Stimulated activated CD8-positive, alpha-beta memory T cell treated with anti-CD3 and anti-CD28 coated beads, Interleukin-4, amount 100 ng/mL, for 48 hours (primary cell): Measurements from ENCODE around the gene PCGF3.

Experiments
- DNase-seq: peaks from one replicate; pipeline ENCODE4 v3.0.0-alpha.2; 2020

PCGF3 gene

DNA sequence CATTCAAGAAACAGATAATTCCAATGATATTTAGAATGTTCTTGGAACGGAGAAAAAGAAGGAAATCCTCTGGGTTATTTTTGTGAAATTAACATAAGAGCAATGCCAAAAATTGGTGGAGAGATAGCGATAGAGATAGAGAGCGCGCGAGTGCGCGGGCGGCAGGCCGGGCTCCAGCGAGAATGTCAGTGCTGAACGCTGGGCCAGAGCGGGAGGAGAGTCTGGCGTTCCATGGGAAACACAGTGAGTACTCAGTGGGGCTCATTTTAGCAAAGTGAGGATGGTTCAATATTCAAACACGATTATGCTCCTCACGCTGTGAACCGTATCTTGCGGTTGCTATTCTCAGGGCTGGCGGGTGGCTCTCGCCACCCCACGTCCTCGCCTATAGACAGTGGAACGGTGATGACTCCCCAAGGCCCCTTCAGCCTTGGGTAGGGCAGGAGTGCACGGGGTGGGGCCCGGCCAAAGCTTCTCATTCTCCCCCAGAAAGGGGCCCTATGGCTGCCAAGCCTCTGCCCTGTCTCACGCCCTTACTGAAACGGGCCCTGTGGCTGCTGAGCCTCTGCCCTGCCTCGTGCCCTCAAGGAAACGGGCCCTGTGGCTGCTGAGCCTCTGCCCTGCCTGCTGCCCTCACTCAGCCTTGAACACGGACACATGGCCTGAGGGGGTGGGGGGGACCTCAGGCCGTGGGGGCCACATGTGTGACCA, 103.4 kb downstream of the PCGF3 start:
- DNase-seq: no peak

DNA sequence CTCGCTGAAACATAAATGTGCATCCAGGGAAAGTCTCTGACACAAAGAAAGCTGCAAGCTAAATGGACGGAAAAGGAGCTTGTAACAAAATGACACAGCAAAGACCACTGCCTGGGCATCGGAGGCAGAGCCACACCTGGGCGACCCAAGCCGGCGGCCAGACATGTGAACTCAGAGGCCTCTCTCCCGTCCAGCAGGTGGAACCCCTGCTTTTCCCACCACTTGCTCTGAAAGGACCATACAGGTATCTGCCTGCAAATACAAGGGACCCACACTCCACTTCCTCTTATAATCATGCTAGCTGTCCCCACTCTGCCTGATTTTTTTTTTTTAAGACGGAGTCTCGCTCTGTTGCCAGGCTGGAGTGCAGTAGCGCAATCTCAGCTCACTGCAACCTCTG, 108.3 kb downstream of the PCGF3 start:
- DNase-seq: no peak

DNA sequence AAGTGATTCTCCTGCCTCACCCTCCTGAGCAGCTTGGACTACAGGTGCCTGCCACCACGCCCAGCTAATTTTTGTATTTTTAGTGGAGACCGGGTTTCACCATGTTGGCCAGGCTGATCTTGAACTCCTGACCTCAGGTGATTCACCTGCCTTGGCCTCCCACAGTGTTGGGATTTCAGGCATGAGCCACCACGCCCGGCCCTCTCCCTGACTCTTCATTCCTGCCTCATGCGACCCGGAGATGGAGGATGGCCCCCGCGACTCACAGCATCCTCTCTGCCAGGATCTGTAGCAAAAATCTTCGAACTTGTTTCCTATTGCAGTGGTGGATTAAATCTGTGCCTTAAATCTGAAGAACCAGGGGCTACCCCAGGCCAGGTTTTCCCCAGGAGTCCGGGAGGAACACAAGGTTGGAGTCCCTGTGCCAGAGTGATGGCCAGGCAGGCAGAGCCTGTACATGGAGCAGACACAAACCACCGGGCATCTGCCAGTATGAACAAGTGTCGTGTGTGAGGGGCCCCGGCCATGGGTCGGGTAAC, 108.7 kb downstream of the PCGF3 start:
- no peak for DNase-seq

DNA sequence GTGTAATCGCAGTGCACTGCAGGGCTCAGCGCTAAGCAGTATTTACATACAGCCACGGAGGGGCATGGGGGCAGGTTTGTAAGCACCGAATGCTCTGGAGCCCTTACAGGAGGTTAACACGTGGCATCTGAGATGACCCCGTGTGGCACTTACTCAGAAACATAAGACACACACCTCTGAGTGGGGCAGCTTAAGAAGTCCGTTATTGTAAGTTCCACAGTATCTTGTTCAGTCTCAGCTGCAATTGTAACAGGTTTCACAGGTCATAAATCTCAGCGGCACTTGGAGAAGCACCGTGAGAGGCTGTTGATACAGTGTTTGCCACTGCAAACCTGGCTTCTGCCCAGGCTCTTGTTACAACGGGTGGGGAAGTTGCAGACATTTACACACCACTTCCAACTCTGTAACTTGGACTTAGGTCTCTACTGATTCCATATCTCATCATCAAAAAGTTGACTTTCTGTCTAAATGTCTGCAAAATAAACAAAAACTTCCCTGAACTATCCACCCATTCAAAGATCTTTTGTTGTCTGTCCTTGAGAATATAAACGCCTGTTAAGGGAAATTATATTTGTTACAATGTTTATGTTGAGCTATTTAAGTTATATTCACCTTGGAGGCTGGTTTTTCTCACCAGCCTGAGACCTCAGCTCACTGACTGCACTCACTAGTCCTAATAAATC, 110.0 kb downstream of the PCGF3 start:
- no peak for DNase-seq

DNA sequence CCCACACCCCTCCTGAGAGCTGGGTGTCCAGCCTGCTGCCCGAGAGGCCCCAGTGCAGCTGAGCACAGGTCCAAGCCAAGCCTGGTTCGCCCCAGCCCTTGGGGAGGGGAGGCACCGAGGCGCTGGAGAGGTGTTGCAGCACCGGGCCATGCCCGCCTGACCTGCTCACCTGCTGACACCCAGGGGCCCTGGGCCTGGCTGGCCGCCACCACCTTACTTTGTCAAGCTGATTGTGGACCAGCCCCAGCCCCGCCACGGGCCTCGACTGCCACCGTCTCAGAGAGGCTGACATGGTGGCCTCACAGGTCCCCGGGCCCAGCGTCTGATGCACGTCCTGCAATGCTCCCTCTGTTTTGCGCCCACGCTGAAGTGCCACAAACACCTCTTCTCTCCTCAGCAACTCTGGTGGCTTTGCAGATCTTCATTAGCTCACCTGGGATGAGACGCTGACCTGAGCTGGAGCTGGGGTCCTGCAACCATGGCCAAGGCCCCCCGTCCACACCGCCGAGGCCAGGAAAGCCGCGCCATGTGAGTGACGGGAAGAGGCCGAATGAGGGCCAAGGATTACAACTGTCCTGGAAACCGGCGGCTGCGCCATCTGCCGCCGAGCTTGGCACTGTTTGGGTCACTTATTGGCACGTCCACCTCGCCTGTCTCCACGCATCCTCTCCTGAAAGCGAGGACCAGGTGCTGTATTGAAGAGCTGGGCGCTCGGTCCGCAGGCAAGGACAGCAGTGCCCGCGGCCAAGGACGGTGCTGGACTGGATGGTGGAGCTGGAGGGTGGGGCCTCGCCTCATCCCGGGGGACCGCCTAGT, 112.7 kb downstream of the PCGF3 start:
- no peak for DNase-seq

DNA sequence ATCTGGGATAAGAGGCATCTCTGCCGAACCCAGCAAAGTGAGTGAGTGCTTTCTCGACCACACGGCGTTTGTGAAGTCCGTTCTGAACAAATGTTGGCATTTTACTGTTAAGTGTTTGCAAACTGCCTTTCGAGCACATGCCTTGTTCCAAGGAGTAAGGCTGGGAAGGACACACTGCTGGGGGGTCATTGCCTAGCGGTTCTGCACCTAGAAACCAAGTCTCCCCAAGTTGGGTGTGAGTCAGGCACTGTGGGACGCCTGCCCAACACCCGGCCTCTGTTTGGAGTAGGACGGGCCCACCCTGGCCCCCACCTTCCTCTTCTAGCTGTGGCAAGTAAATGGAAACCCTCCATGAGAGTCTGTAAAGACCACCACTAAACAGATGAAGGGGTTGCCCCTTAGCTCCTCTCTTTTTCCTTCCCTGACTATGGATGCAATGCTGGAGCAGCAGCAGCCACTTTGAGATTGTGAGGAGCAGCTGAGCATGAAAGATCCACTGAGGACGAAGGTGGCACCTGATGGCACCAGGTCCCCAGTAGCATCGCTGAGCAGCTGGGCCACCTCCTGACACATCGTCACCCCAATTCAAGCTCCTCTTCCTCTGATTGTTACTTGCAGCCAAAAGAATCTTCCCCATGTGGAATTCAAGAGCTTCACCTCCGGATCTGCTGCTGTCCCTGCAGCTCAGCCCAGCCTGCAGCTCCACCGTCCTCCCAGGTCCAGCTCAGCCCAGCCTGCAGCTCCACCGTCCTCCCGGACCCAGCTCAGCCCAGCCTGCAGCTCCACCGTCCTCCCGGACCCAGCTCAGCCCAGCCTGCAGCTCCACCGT, 114.0 kb downstream of the PCGF3 start:
- no peak for DNase-seq
